Fibroblast of skin of left quadriceps (primary cell): ENCODE data around the gene RNF144B.

Source experiments
- DNase-seq, 2 experiments: peaks; one replicate each; pipeline ENCODE4 v3.0.0-alpha.2; 2013; ENCODE audit warnings: low read depth in 2 of 2

The RNF144B gene

DNA sequence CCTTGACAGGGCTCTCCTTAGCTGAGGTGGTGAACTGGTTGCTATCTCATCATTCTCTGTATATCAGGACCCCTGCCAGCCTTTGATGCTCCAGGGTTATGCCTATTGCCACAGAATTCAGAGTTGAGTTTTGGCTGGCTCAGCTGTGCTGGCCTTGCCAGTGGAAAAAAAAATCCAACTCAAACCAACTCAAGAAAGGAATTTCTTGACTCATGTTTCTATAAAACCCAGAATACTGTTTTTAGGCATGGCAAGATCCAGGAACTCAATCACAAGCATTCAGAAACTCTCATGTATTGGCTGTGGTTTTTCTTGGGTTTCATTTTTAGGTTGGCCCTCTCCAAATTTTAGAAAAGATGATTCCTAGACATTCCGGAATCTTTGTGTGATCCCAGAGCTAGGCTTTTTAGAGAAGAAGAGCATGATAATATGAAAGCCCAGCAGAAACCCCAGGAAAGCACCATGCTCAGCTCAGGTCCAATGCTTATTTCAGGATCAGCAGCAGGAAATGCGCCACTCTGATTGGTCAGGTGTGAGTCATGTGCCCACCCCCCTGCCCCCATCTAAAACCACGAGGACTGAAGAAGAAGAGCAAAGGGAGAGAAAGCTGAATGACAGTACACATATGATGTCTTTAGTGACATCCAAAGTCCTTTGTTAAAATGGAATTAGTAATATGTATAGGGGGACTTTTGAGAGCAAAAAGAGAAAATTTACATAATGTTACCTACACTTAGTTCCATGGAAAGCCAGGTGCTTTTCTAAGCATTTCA lies 122.9 kb downstream of the RNF144B start:
- DNase-seq = no peak

DNA sequence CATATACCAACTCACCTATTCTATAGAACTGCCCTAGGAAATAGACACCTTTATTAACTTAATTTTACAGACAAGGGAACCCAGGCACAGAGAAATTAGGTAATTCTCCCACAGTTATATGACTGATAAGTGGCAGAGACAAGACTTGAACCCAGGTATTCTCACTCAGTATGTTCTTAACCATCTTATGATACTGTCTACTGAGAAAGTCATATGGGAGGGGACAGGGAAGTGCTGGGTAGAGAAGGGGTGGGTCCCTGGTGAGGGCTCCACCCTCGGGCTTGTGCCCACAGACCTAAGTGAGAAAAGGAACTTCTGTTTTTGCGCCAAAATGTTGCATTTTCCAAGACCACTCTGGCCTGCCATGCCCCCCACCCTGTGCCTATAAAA lies 123.5 kb downstream of the RNF144B start:
- no peak for DNase-seq

DNA sequence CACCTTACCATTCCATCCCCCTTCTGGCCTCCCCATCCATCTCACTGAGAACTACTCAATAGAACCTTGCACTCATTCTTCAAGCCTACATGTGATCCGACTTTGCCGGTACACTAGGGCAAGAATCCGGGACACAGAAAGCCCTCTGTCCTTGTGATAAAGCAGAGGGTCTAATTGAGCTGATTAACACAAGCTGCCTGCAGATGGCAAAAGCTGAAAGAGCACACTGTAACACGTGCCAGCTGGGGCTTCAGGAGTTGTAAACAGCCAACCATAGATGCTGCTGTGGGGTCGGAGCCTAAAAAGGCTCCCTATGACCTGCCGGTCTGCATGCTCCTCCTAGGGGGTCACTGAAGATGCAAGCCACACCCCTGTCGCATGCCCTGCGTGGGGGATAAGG lies 124.1 kb downstream of the RNF144B start:
- DNase-seq = no peak

DNA sequence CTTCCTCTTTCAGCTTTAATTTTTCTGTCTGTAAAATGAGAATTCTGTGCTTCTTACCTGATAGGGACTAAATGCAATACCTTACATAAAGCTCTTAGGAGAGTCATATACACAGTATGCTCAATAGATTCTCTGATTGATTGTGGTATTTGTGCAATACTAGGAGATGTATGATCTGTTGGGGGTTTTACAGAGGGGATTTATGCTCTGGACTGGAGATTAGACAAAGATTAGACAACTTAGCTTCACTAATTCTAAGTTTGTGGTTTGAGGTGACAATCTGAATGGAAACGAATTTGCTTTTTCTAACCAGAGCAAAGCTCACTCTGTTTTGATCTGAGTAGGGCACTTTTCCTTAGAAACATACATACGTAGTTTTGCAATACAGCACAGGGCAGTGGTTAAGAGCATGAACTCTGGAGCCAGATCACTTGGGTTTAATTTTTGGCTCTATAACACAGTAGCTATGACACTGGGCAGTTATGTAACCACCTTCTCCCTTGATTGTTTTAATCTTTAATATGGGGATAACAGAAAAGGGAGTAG lies 126.2 kb downstream of the RNF144B start:
- no peak for DNase-seq

DNA sequence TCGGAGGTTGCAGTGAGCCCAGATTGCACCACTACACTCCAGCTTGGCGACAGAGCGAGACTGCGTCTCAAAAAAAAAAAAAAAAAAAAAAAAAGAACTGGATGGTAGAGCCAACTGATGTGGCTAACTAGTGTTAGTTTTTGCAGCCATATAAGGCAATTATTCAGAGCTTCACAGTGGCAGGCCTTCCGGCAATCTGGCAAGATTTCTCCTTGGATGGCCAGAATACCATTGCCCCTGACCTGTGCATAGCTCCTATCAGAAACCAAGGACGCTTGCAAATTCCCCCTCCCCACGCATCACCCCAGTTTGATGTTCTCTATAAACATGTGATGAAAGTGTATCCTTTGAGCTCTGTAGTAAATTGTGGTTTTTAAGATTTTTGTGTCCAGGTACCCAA lies 127.0 kb downstream of the RNF144B start:
- DNase-seq = no peak

DNA sequence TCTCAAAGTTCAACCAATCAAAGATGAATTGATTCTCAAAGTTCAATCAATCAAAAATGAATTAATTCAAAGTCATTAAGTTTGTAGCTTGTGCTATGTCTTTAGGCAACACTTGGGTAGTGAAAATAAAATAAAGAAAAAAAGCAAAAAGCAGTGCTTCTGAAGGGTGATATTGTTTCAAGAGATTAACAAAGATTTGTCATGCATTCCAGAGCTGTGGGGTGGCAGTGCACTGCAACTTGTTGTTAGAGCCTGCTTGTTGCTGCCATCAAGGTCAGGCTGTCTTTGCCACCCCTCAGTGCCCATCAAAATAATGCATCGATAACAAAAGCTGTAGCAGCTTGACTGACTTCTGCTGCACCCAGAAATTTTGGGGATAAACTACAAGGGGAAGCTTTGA lies 128.6 kb downstream of the RNF144B start:
- no peak for DNase-seq
